Measurements from ENCODE around the gene SLC4A7.
"Not testable (repeated sequence)": the region's sequence is repeated elsewhere in the genome, so short reads cannot be mapped to it uniquely, and the experiment has no call there.

The SLC4A7 gene

GRCh38 chr3:27423463-27423862 lies 60.7 kb downstream of the SLC4A7 start:
- DNase-seq (ENCODE audit: extremely low read depth, low read depth), result peak; percentile 21
- no peak overlapping the region for H3K4me3 ChIP-seq (replicated peaks; ENCODE audit: low read depth, low read length)
- TF ChIP-seq, protein P1, sequence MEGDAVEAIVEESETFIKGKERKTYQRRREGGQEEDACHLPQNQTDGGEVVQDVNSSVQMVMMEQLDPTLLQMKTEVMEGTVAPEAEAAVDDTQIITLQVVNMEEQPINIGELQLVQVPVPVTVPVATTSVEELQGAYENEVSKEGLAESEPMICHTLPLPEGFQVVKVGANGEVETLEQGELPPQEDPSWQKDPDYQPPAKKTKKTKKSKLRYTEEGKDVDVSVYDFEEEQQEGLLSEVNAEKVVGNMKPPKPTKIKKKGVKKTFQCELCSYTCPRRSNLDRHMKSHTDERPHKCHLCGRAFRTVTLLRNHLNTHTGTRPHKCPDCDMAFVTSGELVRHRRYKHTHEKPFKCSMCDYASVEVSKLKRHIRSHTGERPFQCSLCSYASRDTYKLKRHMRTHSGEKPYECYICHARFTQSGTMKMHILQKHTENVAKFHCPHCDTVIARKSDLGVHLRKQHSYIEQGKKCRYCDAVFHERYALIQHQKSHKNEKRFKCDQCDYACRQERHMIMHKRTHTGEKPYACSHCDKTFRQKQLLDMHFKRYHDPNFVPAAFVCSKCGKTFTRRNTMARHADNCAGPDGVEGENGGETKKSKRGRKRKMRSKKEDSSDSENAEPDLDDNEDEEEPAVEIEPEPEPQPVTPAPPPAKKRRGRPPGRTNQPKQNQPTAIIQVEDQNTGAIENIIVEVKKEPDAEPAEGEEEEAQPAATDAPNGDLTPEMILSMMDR (IDR thresholded peaks at IDR 0.05; ENCODE audit: low read depth, low read length, missing control alignments), result no peak

DNA sequence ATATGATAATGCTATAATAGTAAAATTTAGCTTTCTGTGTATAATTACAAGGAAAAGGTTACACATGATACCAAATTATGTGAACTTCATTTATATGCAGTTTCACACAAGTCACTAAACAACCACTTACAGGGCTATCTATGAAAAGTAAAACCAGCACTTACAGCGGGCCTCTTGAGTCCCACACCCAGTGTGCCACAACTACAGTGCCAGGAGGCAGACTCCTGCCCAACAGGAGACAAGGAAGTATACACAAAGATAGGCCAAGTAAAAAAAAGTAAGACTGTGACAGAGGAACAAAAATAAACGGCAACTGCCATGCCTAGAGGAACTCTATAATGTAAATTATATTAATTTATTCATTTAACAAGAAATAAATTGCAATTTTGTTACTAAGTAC lies 61.6 kb downstream of the SLC4A7 start:
- no peak overlapping the region for H3K4me3 ChIP-seq (replicated peaks; ENCODE audit: low read depth, low read length)
- TF ChIP-seq, protein P1 (IDR thresholded peaks at IDR 0.05; ENCODE audit: low read depth, low read length, missing control alignments), result no peak
- no peak for DNase-seq (ENCODE audit: extremely low read depth, low read depth)

DNA sequence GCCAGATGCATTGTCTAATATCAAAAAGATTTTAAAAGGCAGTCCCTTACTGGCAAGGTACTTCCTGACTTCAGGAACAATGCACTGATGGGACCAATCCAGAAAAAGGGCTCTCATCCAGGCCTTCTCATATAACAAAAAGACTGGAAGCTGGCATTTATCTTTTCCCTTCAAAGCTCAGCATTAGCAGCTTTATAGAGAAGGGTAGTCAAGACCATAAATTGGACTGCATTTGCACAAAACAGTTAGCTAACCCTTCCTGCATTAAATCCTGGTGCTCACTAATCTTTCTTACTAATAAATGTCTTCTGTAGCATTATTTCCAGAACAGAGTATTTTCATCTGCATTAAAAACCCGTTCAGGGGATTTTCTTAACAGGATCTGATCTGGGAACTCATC lies 69.0 kb downstream of the SLC4A7 start:
- H3K4me3 ChIP-seq (replicated peaks; ENCODE audit: low read depth, low read length), result no peak overlapping the region
- DNase-seq (ENCODE audit: extremely low read depth, low read depth), result no peak
- TF ChIP-seq, protein P1 (IDR thresholded peaks at IDR 0.05; ENCODE audit: low read depth, low read length, missing control alignments), result no peak

DNA sequence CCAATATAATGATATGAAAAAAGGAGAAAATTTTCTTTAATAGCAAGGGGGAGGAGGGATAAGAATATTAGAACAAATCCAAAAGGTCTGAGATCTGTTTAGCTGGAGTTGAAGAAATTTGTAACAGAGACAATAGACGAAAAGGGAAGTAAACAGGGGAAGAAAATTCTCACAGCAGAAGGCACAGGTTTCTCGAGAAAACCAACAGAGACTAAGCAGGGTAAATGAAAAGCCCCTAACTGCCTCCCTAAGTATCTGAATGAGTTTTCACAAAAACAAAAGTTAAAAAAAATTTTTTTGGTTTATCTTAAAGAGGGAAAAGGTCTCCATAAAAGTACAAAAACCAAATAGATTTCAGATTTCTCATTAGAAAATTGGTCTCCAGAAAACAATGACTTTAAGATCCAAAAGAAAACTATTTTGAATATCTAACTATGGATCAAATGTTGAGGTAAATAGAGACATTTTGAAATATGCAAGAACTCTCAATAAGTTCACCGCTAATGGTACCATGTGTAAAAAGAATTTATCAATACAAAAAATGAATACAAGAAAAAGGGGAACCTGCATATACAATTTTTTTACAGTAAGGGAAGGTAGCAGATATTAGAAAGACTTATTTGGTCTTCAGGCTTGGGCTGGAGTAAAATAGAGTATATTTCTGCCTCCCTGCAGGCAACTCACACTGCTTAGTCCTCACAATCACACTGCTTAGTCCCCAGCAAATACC lies 91.1 kb downstream of the SLC4A7 start:
- no peak overlapping the region for H3K4me3 ChIP-seq (replicated peaks; ENCODE audit: low read depth, low read length)
- TF ChIP-seq, protein P1 (IDR thresholded peaks at IDR 0.05; ENCODE audit: low read depth, low read length, missing control alignments), result no peak
- no peak for DNase-seq (ENCODE audit: extremely low read depth, low read depth)

DNA sequence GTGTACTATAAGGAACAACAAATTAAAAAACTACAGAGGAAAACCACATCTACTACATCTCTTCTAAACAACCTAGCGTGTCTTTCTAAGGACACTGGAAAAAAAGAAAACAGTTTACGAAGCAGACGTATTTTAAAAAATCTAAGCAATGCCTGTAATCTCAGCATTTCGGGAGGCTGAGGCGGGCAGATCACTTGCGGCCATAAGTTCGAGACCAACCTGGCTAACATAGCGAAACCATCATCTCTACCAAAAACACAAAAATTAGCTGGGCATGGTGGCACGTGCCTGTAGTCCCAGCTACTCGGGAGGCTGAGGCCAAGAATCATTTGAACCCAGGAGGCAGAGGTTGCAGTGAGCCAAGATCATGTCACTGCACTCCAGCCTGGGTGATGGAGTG lies 91.8 kb downstream of the SLC4A7 start:
- not testable (repeated sequence) for DNase-seq (ENCODE audit: extremely low read depth, low read depth)

DNA sequence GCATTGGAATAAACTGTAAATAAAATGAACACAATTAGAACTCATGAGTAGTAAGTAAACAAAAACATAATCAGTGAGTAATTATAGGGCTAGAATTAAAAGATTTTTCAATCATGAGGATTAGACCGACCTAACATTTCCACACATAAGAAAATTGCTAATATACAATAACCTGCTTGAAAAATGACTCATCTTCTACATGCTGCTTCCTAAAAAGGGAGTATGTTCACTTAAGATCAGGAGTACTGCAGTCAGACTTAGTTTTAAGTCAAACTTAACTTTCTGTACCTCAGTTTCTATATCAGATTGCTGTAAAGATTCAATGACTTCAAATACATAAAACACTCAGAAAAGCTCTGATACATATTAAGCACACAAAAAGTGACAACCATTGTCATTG lies 92.4 kb downstream of the SLC4A7 start:
- H3K4me3 ChIP-seq (replicated peaks; ENCODE audit: low read depth, low read length), result no peak overlapping the region
- no peak for DNase-seq (ENCODE audit: extremely low read depth, low read depth)
- TF ChIP-seq, protein P1 (IDR thresholded peaks at IDR 0.05; ENCODE audit: low read depth, low read length, missing control alignments), result no peak

More for the DNA sequence above, 91.8 kb downstream of the SLC4A7 start:
- not testable (repeated sequence) for H3K4me3 ChIP-seq (replicated peaks; ENCODE audit: low read depth, low read length)

DNA sequence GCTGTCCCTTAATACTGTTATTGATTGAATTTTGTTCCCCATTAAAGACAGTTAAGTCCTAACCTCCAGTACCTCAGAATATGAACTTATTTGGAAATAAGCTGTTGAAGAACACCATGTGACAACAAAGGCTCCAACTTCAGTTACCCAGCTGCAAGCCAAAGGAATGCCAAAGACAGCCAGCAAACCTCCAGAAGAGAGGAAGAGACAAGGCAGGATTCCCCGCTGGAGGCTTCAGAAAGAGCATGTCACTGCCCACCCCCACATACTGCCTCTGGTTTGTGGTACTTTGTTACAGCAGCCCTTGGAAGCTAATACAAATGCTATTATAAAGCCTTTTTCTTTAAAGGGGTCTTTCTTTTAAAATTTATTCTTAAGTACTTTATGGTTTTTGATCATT lies 96.6 kb downstream of the SLC4A7 start:
- TF ChIP-seq, protein P1 (IDR thresholded peaks at IDR 0.05; ENCODE audit: low read depth, low read length, missing control alignments), result no peak
- no peak for DNase-seq (ENCODE audit: extremely low read depth, low read depth)
- H3K4me3 ChIP-seq (replicated peaks; ENCODE audit: low read depth, low read length), result no peak overlapping the region

Measured in HFF-Myc (cell line).